H9 (cell line): ENCODE data around the gene FBXL20. TPM values are rescaled to one million over a fixed set of nuclear protein-coding genes. Genes with fewer than 3 reads are reported as not detected.

ENCODE experiments used
- DNase-seq: peaks from one replicate; pipeline ENCODE4 v3.0.0-alpha.2; 2017
- H2AFZ ChIP-seq: one replicate; pipeline ENCODE4 v1.6.1; 2013; ENCODE audit warnings: mild to moderate bottlenecking, low read length, control low read depth, moderate library complexity
- H2AK5ac ChIP-seq: 2 replicates; pipeline ENCODE4 v1.6.1; 2013; ENCODE audit warnings: low read length, control low read depth, mixed read lengths; ENCODE audit not compliant: insufficient read length
- H2BK120ac ChIP-seq: one replicate; pipeline ENCODE4 v1.6.1; 2013; ENCODE audit warnings: low read depth, mild to moderate bottlenecking, low read length, control low read depth, inconsistent platforms; ENCODE audit not compliant: poor library complexity, severe bottlenecking
- H2BK12ac ChIP-seq: 2 replicates; pipeline ENCODE4 v1.6.1; 2013; ENCODE audit warnings: low read length, control low read depth, mixed read lengths, low read depth; ENCODE audit not compliant: insufficient read length
- H2BK15ac ChIP-seq: 2 replicates; pipeline ENCODE4 v1.6.1; 2013; ENCODE audit warnings: low read depth, low read length, control low read depth
- H2BK20ac ChIP-seq: one replicate; pipeline ENCODE4 v1.6.1; 2013; ENCODE audit warnings: low read depth, mild to moderate bottlenecking, low read length, control low read depth, inconsistent platforms; ENCODE audit not compliant: poor library complexity, severe bottlenecking
- H2BK5ac ChIP-seq: 2 replicates; pipeline ENCODE4 v1.6.1; 2013; ENCODE audit warnings: low read length, control low read depth, mixed read lengths; ENCODE audit not compliant: insufficient read length
- H3K14ac ChIP-seq: 2 replicates; pipeline ENCODE4 v1.6.1; 2013; ENCODE audit warnings: low read length, control low read depth; ENCODE audit not compliant: insufficient read depth
- H3K18ac ChIP-seq: 2 replicates; pipeline ENCODE4 v1.6.1; 2013; ENCODE audit warnings: low read depth, mild to moderate bottlenecking, mixed read lengths, low read length, control low read depth; ENCODE audit not compliant: insufficient read length
- H3K23ac ChIP-seq: 2 replicates; pipeline ENCODE4 v1.6.1; 2013; ENCODE audit warnings: low read length, control low read depth, mixed read lengths, low read depth; ENCODE audit not compliant: insufficient read length
- H3K23me2 ChIP-seq: 2 replicates; pipeline ENCODE4 v1.6.1; 2013; ENCODE audit warnings: low read depth, mild to moderate bottlenecking, mixed read lengths, low read length, control low read depth; ENCODE audit not compliant: insufficient read length, poor library complexity, severe bottlenecking
- H3K27ac ChIP-seq: 2 replicates; pipeline ENCODE4 v1.5.1; 2013; ENCODE audit warnings: low read length, control low read depth, mixed read lengths, low read depth; ENCODE audit not compliant: insufficient read length
- H3K27me3 ChIP-seq: 2 replicates; pipeline ENCODE4 v1.6.1; 2013; ENCODE audit warnings: low read length, control low read depth, inconsistent platforms; ENCODE audit not compliant: insufficient read depth
- H3K4ac ChIP-seq: 2 replicates; pipeline ENCODE4 v1.6.1; 2013; ENCODE audit warnings: low read depth, mild to moderate bottlenecking, control low read depth, inconsistent platforms, low read length, moderate library complexity
- H3K4me1 ChIP-seq: 2 replicates; pipeline ENCODE4 v1.6.1; 2013; ENCODE audit warnings: low read length, control low read depth, inconsistent platforms; ENCODE audit not compliant: insufficient read depth
- H3K4me2 ChIP-seq: 2 replicates; pipeline ENCODE4 v1.6.1; 2013; ENCODE audit warnings: low read length, control low read depth, mixed read lengths; ENCODE audit not compliant: insufficient read length, insufficient read depth
- H3K56ac ChIP-seq: 2 replicates; pipeline ENCODE4 v1.6.1; 2013; ENCODE audit warnings: low read depth, mild to moderate bottlenecking, mixed read lengths, low read length, control low read depth; ENCODE audit not compliant: insufficient read length
- H3K79me1 ChIP-seq: 2 replicates; pipeline ENCODE4 v1.6.1; 2013; ENCODE audit warnings: low read depth, mild to moderate bottlenecking, moderate library complexity, low read length, control low read depth, inconsistent platforms; ENCODE audit not compliant: insufficient read depth, poor library complexity, severe bottlenecking
- H3K79me2 ChIP-seq: 2 replicates; pipeline ENCODE4 v1.6.1; 2013; ENCODE audit warnings: low read length, control low read depth, inconsistent platforms; ENCODE audit not compliant: insufficient read depth
- H3K9ac ChIP-seq: 2 replicates; pipeline ENCODE4 v1.6.1; 2013; ENCODE audit warnings: low read length, control low read depth, mixed read lengths; ENCODE audit not compliant: insufficient read length; ENCODE audit errors: extremely low read depth
- H3K9me3 ChIP-seq: one replicate; pipeline ENCODE4 v1.6.1; 2013; ENCODE audit warnings: low read depth, low read length, inconsistent platforms; ENCODE audit not compliant: control insufficient read depth
- H3T11ph ChIP-seq: one replicate; pipeline ENCODE4 v1.6.1; 2013; ENCODE audit warnings: mild to moderate bottlenecking, low read length, control low read depth, inconsistent platforms
- H4K20me1 ChIP-seq: one replicate; pipeline ENCODE4 v1.6.1; 2013; ENCODE audit not compliant: control insufficient read depth, insufficient read length, insufficient read depth
- H4K5ac ChIP-seq: 2 replicates; pipeline ENCODE4 v1.6.1; 2013; ENCODE audit warnings: low read depth, mild to moderate bottlenecking, mixed read lengths, low read length, control low read depth; ENCODE audit not compliant: insufficient read length
- H4K8ac ChIP-seq: replicated peaks from 2 replicates; pipeline ENCODE4 v1.6.1; 2013; ENCODE audit warnings: low read length, control low read depth, mixed read lengths, low read depth; ENCODE audit not compliant: insufficient read length
- H4K91ac ChIP-seq: 2 replicates; pipeline ENCODE4 v1.6.1; 2013; ENCODE audit warnings: low read depth, mild to moderate bottlenecking, moderate library complexity, mixed read lengths, low read length, control low read depth; ENCODE audit not compliant: insufficient read length
- H3K27ac Mint-ChIP-seq, 3 experiments: 2 replicates in 2 of 3; 3 replicates in 1 of 3; pipeline ENCODE4 v1.8.0; 2020 to 2021; ENCODE audit warnings: mixed read lengths in 3 of 3, mild to moderate bottlenecking in 1 of 3, moderate library complexity in 1 of 3
- H3K27me3 Mint-ChIP-seq: 2 replicates; pipeline ENCODE4 v1.8.0; 2021; ENCODE audit warnings: low read depth, mild to moderate bottlenecking, moderate library complexity, mixed read lengths
- H3K36me3 Mint-ChIP-seq, 3 experiments: 2 replicates in 2 of 3; 3 replicates in 1 of 3; pipeline ENCODE4 v1.8.0; 2020 to 2021; ENCODE audit warnings: low read depth in 3 of 3, mixed read lengths in 3 of 3; ENCODE audit not compliant: insufficient read depth in 1 of 3
- H3K4me1 Mint-ChIP-seq, 2 experiments: 2 replicates each; pipeline ENCODE4 v1.8.0; 2020; ENCODE audit warnings: mixed read lengths in 2 of 2
- H3K4me3 Mint-ChIP-seq, 2 experiments: 2 replicates in 1 of 2; 3 replicates in 1 of 2; pipeline ENCODE4 v1.8.0; 2020 to 2021; ENCODE audit warnings: mild to moderate bottlenecking in 2 of 2, mixed read lengths in 2 of 2, moderate library complexity in 1 of 2
- H3K9me3 Mint-ChIP-seq, 2 experiments: 2 replicates in 1 of 2; 3 replicates in 1 of 2; pipeline ENCODE4 v1.8.0; 2020; ENCODE audit warnings: mild to moderate bottlenecking in 2 of 2, mixed read lengths in 2 of 2, moderate library complexity in 1 of 2
- CTCF ChIP-seq: fragments of 200-600 bp; sonication (generic); conservative IDR thresholded peaks from 3 replicates; pipeline ENCODE4 v1.8.0; 2021; ENCODE audit warnings: antibody characterized with exemption, mild to moderate bottlenecking
- WGBS: extraction: QIAGEN DNeasy Blood & Tissue Kit; methylation state at CpG from one replicate; pipeline ENCODE4 v1.1.7; 2013; ENCODE audit warnings: missing lambda C conversion rate, low lambda C conversion rate, mixed read lengths; ENCODE audit not compliant: insufficient read length; ENCODE audit errors: extremely low coverage; 5-methylcytosine and 5-hydroxymethylcytosine counted together
- total RNA-seq: library from RNA; stranded (reverse); gene quantifications from 2 replicates; pipeline ENCODE4 v1.2.1, GENCODE V29; 2021

FBXL20 gene
- total RNA-seq, 1 experiment from 2014 or later = 18.4 TPM

GRCh38 chr17:39304188-39304587, 97.2 kb downstream of the FBXL20 start:
- H3K27me3 ChIP-seq = no peaks in the 10 kb centered on the region
- no peak overlapping the region for H4K91ac ChIP-seq

More at GRCh38 chr17:39304188-39304587, 97.2 kb downstream of the FBXL20 start:
- Mint-ChIP-seq H3K9me3 (no peaks in the 10 kb centered on the region), H3K4me3 (no peak overlapping the region), H3K27ac (no peak overlapping the region), H3K27me3 (no peaks in the 10 kb centered on the region), H3K4me1 (peaks cover 0 to 5% of the 10 kb centered on the region in 2 experiments; a peak in 2 of 4 replicates), H3K36me3 (peaks cover 0 to 13% (median under 1%) of the 10 kb centered on the region in 3 experiments; a peak in 3 of 7 replicates)
- Histone ChIP-seq H4K20me1 (no peaks in the 10 kb centered on the region), H3K9me3 (no peaks in the 10 kb centered on the region), H4K8ac (no peak overlapping the region), H2AFZ (no peak overlapping the region), H2BK20ac (no peak overlapping the region), H2BK5ac (no peak overlapping the region), H3K4me2 (no peak overlapping the region), H3K27ac (no peak overlapping the region), H2BK120ac (no peak overlapping the region), H4K5ac (no peak overlapping the region), H3K14ac (no peak overlapping the region), H3K4ac (no peak overlapping the region), H2BK12ac (no peak overlapping the region), H3K23me2 (no peaks in the 10 kb centered on the region), H2AK5ac (no peak overlapping the region), H3T11ph (no peak overlapping the region), H3K23ac (no peak overlapping the region), H3K56ac (no peak overlapping the region), H3K4me1 (no peaks in the 10 kb centered on the region), H3K79me1 (no peaks in the 10 kb centered on the region), H2BK15ac (no peak overlapping the region), H3K18ac (no peak overlapping the region), H3K9ac (no peak overlapping the region), H3K79me2 (no peaks in the 10 kb centered on the region)
- no peak for DNase-seq
- TF ChIP-seq CTCF = no peak
- WGBS = no CpG with 5 or more reads among the region's 1 CpG
